GM12878 (cell line): ENCODE measurements around the gene NDUFC1.

ENCODE experiments used
- GABPA ChIP-seq: IDR thresholded peaks from 2 replicates; pipeline ENCODE4 v1.6.1; 2014; ENCODE audit warnings: antibody characterized with exemption, low read depth, mild to moderate bottlenecking, inconsistent platforms
- MYC ChIP-seq: IDR thresholded peaks from 2 replicates; pipeline ENCODE4 v1.6.1; 2011; ENCODE audit warnings: mild to moderate bottlenecking, low read length, moderate library complexity, inconsistent platforms; ENCODE audit not compliant: insufficient read depth, insufficient replicate concordance, insufficient read length, severe bottlenecking
- POLR2AphosphoS5 ChIP-seq: IDR thresholded peaks from 2 replicates; pipeline ENCODE4 v1.6.1; 2011; ENCODE audit warnings: mild to moderate bottlenecking, low read length, inconsistent platforms
- SIN3A ChIP-seq: IDR thresholded peaks from 2 replicates; pipeline ENCODE4 v1.6.1; 2012; ENCODE audit warnings: low read depth, low read length, improper control_type of control experiment
- ZNF217 ChIP-seq: fragments of 450-650 bp; IDR thresholded peaks from 2 replicates; pipeline ENCODE4 v1.6.1; 2017; ENCODE audit warnings: antibody characterized with exemption, mild to moderate bottlenecking
- TF ChIP-seq, protein P1 (sequence below), 3 experiments: IDR thresholded peaks in 2 of 3; conservative IDR thresholded peaks in 1 of 3; 2 replicates each; pipeline ENCODE4 v1.5.1; 2011; ENCODE audit warnings: low read depth in 3 of 3, low read length in 3 of 3, mild to moderate bottlenecking in 3 of 3, control low read depth in 2 of 3, moderate library complexity in 2 of 3, inconsistent platforms in 1 of 3, mixed read lengths in 1 of 3; ENCODE audit not compliant: control insufficient read depth in 2 of 3, insufficient read depth in 1 of 3; ENCODE audit errors: extremely low read depth in 1 of 3
- TF ChIP-seq, protein P2 (sequence below): IDR thresholded peaks from 2 replicates; pipeline ENCODE4 v1.6.1; 2012; ENCODE audit warnings: mild to moderate bottlenecking, low read depth, low read length

DNA sequence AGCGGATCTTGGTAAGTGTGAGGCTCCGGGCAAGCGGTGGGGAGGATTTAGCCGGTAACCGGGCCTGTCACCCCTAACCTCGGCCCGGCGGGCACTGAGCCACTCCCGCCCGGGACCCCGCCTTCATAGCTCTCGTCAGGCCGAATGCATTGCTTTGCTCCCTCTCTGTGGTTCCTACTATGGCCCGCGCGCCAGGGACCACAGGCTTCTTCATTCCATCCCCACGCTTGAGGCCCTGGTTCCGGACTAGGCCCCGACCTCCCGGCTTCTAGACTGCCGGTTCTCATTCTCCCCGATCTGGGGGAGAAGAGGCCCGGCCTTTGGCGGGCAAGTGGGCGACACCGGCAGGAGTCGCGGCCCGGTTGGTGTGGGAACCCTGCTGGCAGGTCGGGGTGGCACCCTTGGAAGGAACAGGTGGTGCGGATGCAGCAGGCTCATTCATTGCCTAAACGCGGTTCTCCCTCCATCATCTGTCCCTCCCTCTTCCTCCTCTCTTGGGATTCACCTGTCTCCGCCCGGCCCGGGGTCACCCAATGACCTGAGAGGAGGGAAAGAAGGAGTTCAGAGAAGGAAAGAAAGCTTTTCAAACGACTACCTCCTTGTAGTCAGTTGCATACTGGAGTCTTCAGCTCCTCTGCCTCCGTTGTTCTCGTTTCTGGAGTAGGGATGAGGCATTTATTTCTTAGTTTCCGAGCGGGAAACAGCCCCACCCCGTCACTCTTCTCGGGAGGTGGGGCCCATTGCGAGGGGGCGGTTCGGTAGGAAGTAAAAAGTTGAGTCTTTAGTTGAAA is at the start of gene NDUFC1:
- TF ChIP-seq ZNF217 = no peak
- no peak for TF ChIP-seq GABPA
- peak; percentile 71; the same call in 1 of the 2 replicates for TF ChIP-seq POLR2AphosphoS5
- TF ChIP-seq, protein P1, sequence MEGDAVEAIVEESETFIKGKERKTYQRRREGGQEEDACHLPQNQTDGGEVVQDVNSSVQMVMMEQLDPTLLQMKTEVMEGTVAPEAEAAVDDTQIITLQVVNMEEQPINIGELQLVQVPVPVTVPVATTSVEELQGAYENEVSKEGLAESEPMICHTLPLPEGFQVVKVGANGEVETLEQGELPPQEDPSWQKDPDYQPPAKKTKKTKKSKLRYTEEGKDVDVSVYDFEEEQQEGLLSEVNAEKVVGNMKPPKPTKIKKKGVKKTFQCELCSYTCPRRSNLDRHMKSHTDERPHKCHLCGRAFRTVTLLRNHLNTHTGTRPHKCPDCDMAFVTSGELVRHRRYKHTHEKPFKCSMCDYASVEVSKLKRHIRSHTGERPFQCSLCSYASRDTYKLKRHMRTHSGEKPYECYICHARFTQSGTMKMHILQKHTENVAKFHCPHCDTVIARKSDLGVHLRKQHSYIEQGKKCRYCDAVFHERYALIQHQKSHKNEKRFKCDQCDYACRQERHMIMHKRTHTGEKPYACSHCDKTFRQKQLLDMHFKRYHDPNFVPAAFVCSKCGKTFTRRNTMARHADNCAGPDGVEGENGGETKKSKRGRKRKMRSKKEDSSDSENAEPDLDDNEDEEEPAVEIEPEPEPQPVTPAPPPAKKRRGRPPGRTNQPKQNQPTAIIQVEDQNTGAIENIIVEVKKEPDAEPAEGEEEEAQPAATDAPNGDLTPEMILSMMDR (IDR thresholded peaks at IDR 0.05 in 2 of 3, conservative IDR thresholded peaks at IDR 0.05 in 1 of 3; ENCODE audit: control insufficient read depth in 2 of 3, extremely low read depth in 1 of 3, insufficient read depth in 1 of 3, low read depth in 3 of 3, low read length in 3 of 3) = peak in 1 of 3 experiments; percentile 35; a peak in 1 of 6 replicates
- TF ChIP-seq, protein P2, sequence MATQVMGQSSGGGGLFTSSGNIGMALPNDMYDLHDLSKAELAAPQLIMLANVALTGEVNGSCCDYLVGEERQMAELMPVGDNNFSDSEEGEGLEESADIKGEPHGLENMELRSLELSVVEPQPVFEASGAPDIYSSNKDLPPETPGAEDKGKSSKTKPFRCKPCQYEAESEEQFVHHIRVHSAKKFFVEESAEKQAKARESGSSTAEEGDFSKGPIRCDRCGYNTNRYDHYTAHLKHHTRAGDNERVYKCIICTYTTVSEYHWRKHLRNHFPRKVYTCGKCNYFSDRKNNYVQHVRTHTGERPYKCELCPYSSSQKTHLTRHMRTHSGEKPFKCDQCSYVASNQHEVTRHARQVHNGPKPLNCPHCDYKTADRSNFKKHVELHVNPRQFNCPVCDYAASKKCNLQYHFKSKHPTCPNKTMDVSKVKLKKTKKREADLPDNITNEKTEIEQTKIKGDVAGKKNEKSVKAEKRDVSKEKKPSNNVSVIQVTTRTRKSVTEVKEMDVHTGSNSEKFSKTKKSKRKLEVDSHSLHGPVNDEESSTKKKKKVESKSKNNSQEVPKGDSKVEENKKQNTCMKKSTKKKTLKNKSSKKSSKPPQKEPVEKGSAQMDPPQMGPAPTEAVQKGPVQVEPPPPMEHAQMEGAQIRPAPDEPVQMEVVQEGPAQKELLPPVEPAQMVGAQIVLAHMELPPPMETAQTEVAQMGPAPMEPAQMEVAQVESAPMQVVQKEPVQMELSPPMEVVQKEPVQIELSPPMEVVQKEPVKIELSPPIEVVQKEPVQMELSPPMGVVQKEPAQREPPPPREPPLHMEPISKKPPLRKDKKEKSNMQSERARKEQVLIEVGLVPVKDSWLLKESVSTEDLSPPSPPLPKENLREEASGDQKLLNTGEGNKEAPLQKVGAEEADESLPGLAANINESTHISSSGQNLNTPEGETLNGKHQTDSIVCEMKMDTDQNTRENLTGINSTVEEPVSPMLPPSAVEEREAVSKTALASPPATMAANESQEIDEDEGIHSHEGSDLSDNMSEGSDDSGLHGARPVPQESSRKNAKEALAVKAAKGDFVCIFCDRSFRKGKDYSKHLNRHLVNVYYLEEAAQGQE = no peak
- TF ChIP-seq MYC = no peak
- peak; percentile 87; the same call in 1 of the 2 replicates for TF ChIP-seq SIN3A
